PC-3 (cell line): ENCODE data around the gene ANTKMT. TPM values are rescaled to one million over a fixed set of nuclear protein-coding genes. Genes with fewer than 3 reads are reported as not detected.

Experiments
- ATAC-seq: fragments of 200-7000 bp; cut with Tn5 transposase; 2 replicates; pipeline ENCODE4 v1.9.1; 2020; ENCODE audit warnings: mild to moderate bottlenecking, moderate library complexity
- BruUV-seq: library from RNA; stranded (reverse); fragments of 400-500 nt; replicated peaks from 2 replicates; lab custom pipeline; 2021; lab: Mats Ljungman, UMichigan
- CTCF ChIA-PET: fragments of 300-600 bp; sonication (Branson Sonifier 250); formaldehyde crosslinking; loops from one replicate; lab custom pipeline; 2022; ENCODE audit warnings: antibody characterized with exemption; lab: Charles Lee
- POLR2A ChIA-PET: fragments of 300-600 bp; sonication (Branson Sonifier 250); formaldehyde crosslinking; loops from one replicate; lab custom pipeline; 2022; ENCODE audit warnings: antibody characterized with exemption; ENCODE audit not compliant: unreplicated experiment; lab: Charles Lee
- DNase-seq: peaks from one replicate; pipeline ENCODE4 v3.0.0-alpha.2; 2015
- H2AFZ ChIP-seq: fragments of 300-600 bp; sonication (generic); 2 replicates; pipeline ENCODE4 v1.6.0; 2016; ENCODE audit warnings: antibody characterized with exemption, low read length
- H3F3A ChIP-seq: fragments of 300-600 bp; sonication (generic); one replicate; pipeline ENCODE4 v1.6.0; 2017; ENCODE audit warnings: antibody characterized with exemption, low read length, control low read depth, mild to moderate bottlenecking; ENCODE audit not compliant: unreplicated experiment
- H3K27ac ChIP-seq: fragments of 300-600 bp; sonication (generic); 2 replicates; pipeline ENCODE4 v1.5.1; 2016; ENCODE audit warnings: mild to moderate bottlenecking, low read length
- H3K27me3 ChIP-seq: fragments of 300-600 bp; sonication (generic); 2 replicates; pipeline ENCODE4 v1.6.1; 2016; ENCODE audit warnings: low read length, mixed read lengths
- H3K36me3 ChIP-seq: fragments of 300-600 bp; sonication (generic); 2 replicates; pipeline ENCODE4 v1.6.1; 2016; ENCODE audit warnings: low read depth, mixed run types, low read length, mixed read lengths
- H3K4me1 ChIP-seq: fragments of 300-600 bp; sonication (generic); 2 replicates; pipeline ENCODE4 v1.5.1; 2016; ENCODE audit warnings: low read length; ENCODE audit not compliant: insufficient read depth
- H3K4me2 ChIP-seq: fragments of 300-600 bp; sonication (generic); 2 replicates; pipeline ENCODE4 v1.6.0; 2016; ENCODE audit warnings: low read length
- H3K4me3 ChIP-seq: fragments of 300-600 bp; sonication (generic); 2 replicates; pipeline ENCODE4 v1.5.1; 2016; ENCODE audit warnings: mild to moderate bottlenecking, low read length, mixed read lengths
- H3K79me2 ChIP-seq: fragments of 300-600 bp; sonication (generic); 2 replicates; pipeline ENCODE4 v1.6.1; 2017; ENCODE audit warnings: low read length, mixed read lengths
- H3K9ac ChIP-seq: fragments of 300-600 bp; sonication (generic); 2 replicates; pipeline ENCODE4 v1.6.0; 2016; ENCODE audit warnings: mild to moderate bottlenecking, low read length
- H3K9me2 ChIP-seq: fragments of 300-600 bp; sonication (generic); replicated peaks from 2 replicates; pipeline ENCODE4 v1.6.1; 2016; ENCODE audit warnings: mixed run types, low read length, mixed read lengths
- H3K9me3 ChIP-seq: fragments of 300-600 bp; sonication (generic); 2 replicates; pipeline ENCODE4 v1.6.1; 2016; ENCODE audit warnings: low read length, mixed read lengths
- H4K20me1 ChIP-seq: fragments of 300-600 bp; sonication (generic); 2 replicates; pipeline ENCODE4 v1.6.1; 2016; ENCODE audit warnings: low read length, mixed read lengths
- CTCF ChIP-seq: fragments of 300-600 bp; sonication (generic); conservative IDR thresholded peaks from 2 replicates; pipeline ENCODE4 v1.5.1; 2017; ENCODE audit warnings: antibody characterized with exemption, low read depth, mild to moderate bottlenecking, low read length
- EZH2 ChIP-seq: fragments of 300-600 bp; sonication (generic); IDR thresholded peaks from one replicate; pipeline ENCODE4 v1.6.1; 2017; ENCODE audit warnings: antibody characterized with exemption, mild to moderate bottlenecking, low read length; ENCODE audit not compliant: unreplicated experiment
- EZH2phosphoT487 ChIP-seq: fragments of 300-600 bp; sonication (generic); IDR thresholded peaks from 2 replicates; pipeline ENCODE4 v1.6.1; 2018; ENCODE audit warnings: mild to moderate bottlenecking, antibody characterized with exemption, low read length, borderline replicate concordance
- intact Hi-C: fragments of 100-400 bp; cut with micrococcal nuclease; formaldehyde crosslinking; loops from 2 replicates; pipeline ENCODE4 v1.9.0; 2023
- total RNA-seq: library from RNA; depleted of rRNA; stranded (reverse); fragments of >200 nt; gene quantifications from 2 replicates; pipeline ENCODE4 v1.2.3, GENCODE V29; 2014

Gene ANTKMT
- total RNA-seq, 1 experiment from 2014 or later: 77.3 TPM

DNA sequence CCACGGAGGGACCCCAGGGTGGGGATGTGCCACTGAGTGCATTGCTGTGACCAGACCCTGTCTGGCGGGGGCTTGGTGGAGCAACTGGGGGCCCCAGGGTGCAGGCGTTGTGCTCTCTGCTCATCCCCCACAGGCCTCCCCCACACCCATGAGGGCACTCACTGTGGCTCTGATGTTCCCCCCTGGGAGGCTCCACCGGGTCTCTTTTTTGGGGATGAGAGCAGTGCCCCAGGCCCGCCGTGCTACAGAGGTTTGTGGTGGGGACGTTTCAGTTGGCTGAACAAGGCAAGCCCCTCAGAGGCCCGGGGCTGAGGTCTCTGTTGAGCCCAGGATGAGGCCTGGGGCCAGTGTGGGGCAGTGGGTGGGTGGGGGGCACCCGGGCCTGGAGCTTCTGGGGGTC lies 2.7 kb downstream of the ANTKMT start:
- POLR2A ChIA-PET: no interaction called here

GRCh38 chr16:724188-725040 lies 3.5 kb downstream of the ANTKMT start:
- Histone ChIP-seq H3K4me1 (peaks cover 23% of the 10 kb centered on the region; the same call in 1 of the 2 replicates), H4K20me1 (no peaks in the 10 kb centered on the region), H3F3A (peaks cover 3% of the 10 kb centered on the region), H2AFZ (no peak overlapping the region), H3K79me2 (0 out of 2 replicates have a peak, but pooled peaks cover 6% of the 10 kb centered on the region), H3K9me3 (no peaks in the 10 kb centered on the region), H3K4me3 (no peak overlapping the region), H3K9me2 (no peaks in the 10 kb centered on the region), H3K4me2 (no peak overlapping the region), H3K27me3 (no peaks in the 10 kb centered on the region), H3K9ac (no peak overlapping the region), H3K36me3 (no peaks in the 10 kb centered on the region), H3K27ac (no peak overlapping the region)
- TF ChIP-seq EZH2phosphoT487 (no peak), CTCF (no peak), EZH2 (no peak)
- no TSS peak for BruUV-seq
- POLR2A ChIA-PET: no interaction called here
- ATAC-seq (no peak), DNase-seq (no peak)
- CTCF ChIA-PET: no interaction called here
- intact Hi-C loops: no loop called here

More for the DNA sequence above, 2.7 kb downstream of the ANTKMT start:
- H3K79me2 ChIP-seq: no peaks in the 10 kb centered on the region
- no peak overlapping the region for H3K9ac ChIP-seq
- ATAC-seq: no peak
- intact Hi-C loops: no loop called here
- BruUV-seq: no TSS peak
- H2AFZ ChIP-seq: no peak overlapping the region
- no peaks in the 10 kb centered on the region for H3K27me3 ChIP-seq
- DNase-seq: no peak
- no peaks in the 10 kb centered on the region for H3K36me3 ChIP-seq
- no peaks in the 10 kb centered on the region for H4K20me1 ChIP-seq
- no peak overlapping the region for H3K4me2 ChIP-seq
- H3K27ac ChIP-seq: no peak overlapping the region
- TF ChIP-seq EZH2 (no peak), CTCF (no peak), EZH2phosphoT487 (no peak)
- H3F3A ChIP-seq: peaks cover 3% of the 10 kb centered on the region
- CTCF ChIA-PET: no interaction called here
- H3K9me3 ChIP-seq: no peaks in the 10 kb centered on the region
- H3K4me1 ChIP-seq: peaks cover 24% of the 10 kb centered on the region; the same call in 1 of the 2 replicates
- H3K9me2 ChIP-seq: no peaks in the 10 kb centered on the region
- no peak overlapping the region for H3K4me3 ChIP-seq

DNA sequence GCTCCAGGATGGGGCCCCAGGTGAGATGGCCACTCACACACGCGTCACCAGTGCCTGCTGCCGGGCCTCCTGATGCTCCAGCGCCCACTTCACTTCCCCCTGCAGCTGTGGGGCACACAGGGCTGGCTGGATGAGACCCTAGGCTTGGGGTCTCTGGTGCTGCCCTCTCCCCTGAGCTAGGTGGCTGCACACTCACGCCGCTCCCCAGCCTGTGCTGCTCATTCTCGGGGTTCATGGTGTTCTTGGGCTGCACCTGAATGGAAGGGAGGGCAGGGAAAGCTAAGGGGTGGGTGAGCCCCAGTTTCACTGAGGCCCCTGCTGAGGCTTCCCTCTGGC lies 4.1 kb downstream of the ANTKMT start:
- CTCF ChIA-PET: no interaction called here
- Histone ChIP-seq H3K79me2 (0 out of 2 replicates have a peak, but pooled peaks cover 9% of the 10 kb centered on the region), H3K36me3 (no peaks in the 10 kb centered on the region), H3K4me1 (peaks cover 20% of the 10 kb centered on the region; the same call in 1 of the 2 replicates), H3K27me3 (no peaks in the 10 kb centered on the region), H3K4me2 (no peak overlapping the region), H4K20me1 (no peaks in the 10 kb centered on the region), H3K9me2 (no peaks in the 10 kb centered on the region), H3K27ac (no peak overlapping the region), H3K4me3 (no peak overlapping the region), H3K9me3 (no peaks in the 10 kb centered on the region), H2AFZ (no peak overlapping the region), H3F3A (peaks cover 3% of the 10 kb centered on the region), H3K9ac (no peak overlapping the region)
- ATAC-seq (no peak), DNase-seq (no peak)
- no TSS peak for BruUV-seq
- intact Hi-C loops: no loop called here
- POLR2A ChIA-PET: no interaction called here
- no peak for TF ChIP-seq EZH2phosphoT487
